HepG2 (cell line): ENCODE results near the gene SLC35B1. TPM values are rescaled to one million over a fixed set of nuclear protein-coding genes. Genes with fewer than 3 reads are reported as not detected.

Experiments
- AKAP8 ChIP-seq: sonication (generic); formaldehyde crosslinking; IDR thresholded peaks from 2 replicates; pipeline ENCODE4 v1.5.1; 2020; ENCODE audit warnings: mild to moderate bottlenecking, missing genetic modification reagents
- ELF1 ChIP-seq: sonication (generic); formaldehyde crosslinking; IDR thresholded peaks from 2 replicates; pipeline ENCODE4 v1.4.0; 2020; ENCODE audit warnings: missing genetic modification reagents
- ERF ChIP-seq: IDR thresholded peaks from 2 replicates; pipeline ENCODE4 v1.6.1; 2018; ENCODE audit warnings: missing biosample characterization, missing genetic modification reagents
- KAT8 ChIP-seq: IDR thresholded peaks from 2 replicates; pipeline ENCODE4 v1.6.1; 2016; ENCODE audit warnings: missing genetic modification reagents, missing compliant biosample characterization
- KLF6 ChIP-seq: IDR thresholded peaks from 2 replicates; pipeline ENCODE4 v1.8.0; 2016; ENCODE audit warnings: missing biosample characterization, missing genetic modification reagents
- MAFF ChIP-seq: IDR thresholded peaks from 2 replicates; pipeline ENCODE4 v1.6.1; 2011; ENCODE audit warnings: low read depth, low read length, improper control_type of control experiment
- MAFK ChIP-seq, 2 experiments: IDR thresholded peaks in 1 of 2; conservative IDR thresholded peaks in 1 of 2; 2 replicates each; pipeline ENCODE4 v1.6.1; 2011; ENCODE audit warnings: improper control_type of control experiment in 2 of 2, low read length in 2 of 2
- MAX ChIP-seq: IDR thresholded peaks from 2 replicates; pipeline ENCODE4 v1.6.1; 2012; ENCODE audit warnings: inconsistent platforms
- NCOA2 ChIP-seq: sonication (generic); formaldehyde crosslinking; IDR thresholded peaks from 2 replicates; pipeline ENCODE4 v1.8.0; 2022; ENCODE audit warnings: inconsistent platforms
- SMARCE1 ChIP-seq: fragments of 450-650 bp; IDR thresholded peaks from 2 replicates; pipeline ENCODE4 v1.6.1; 2017; ENCODE audit warnings: borderline replicate concordance
- SNRNP70 ChIP-seq: fragments of 200-400 bp; formaldehyde crosslinking; IDR thresholded peaks from 2 replicates; pipeline ENCODE4 v1.6.1; 2017; ENCODE audit warnings: mild to moderate bottlenecking, low read depth, low read length, moderate library complexity
- THAP11 ChIP-seq: IDR thresholded peaks from 2 replicates; pipeline ENCODE4 v1.6.1; 2016; ENCODE audit warnings: missing biosample characterization, missing genetic modification reagents
- THAP7 ChIP-seq: sonication (generic); formaldehyde crosslinking; IDR thresholded peaks from 2 replicates; pipeline ENCODE4 v1.8.1; 2023; ENCODE audit warnings: mild to moderate bottlenecking, missing genetic modification reagents
- TSC22D2 ChIP-seq: sonication (generic); formaldehyde crosslinking; IDR thresholded peaks from 2 replicates; pipeline ENCODE4 v1.5.1; 2020; ENCODE audit warnings: missing genetic modification reagents, mild to moderate bottlenecking, borderline replicate concordance
- XRCC5 ChIP-seq: fragments of 200-400 bp; formaldehyde crosslinking; optimal IDR thresholded peaks from 2 replicates; pipeline ENCODE3; 2017; ENCODE audit warnings: mild to moderate bottlenecking, low read length
- ZBTB34 ChIP-seq: sonication (generic); formaldehyde crosslinking; IDR thresholded peaks from 2 replicates; pipeline ENCODE4 v1.8.0; 2022; ENCODE audit warnings: mild to moderate bottlenecking, missing genetic modification reagents
- ZBTB43 ChIP-seq: sonication (generic); formaldehyde crosslinking; conservative IDR thresholded peaks from 2 replicates; pipeline ENCODE4 v1.4.0; 2020; ENCODE audit warnings: missing genetic modification reagents
- ZFP36L1 ChIP-seq: sonication (generic); formaldehyde crosslinking; IDR thresholded peaks from 2 replicates; pipeline ENCODE4 v1.8.0; 2022; ENCODE audit warnings: mild to moderate bottlenecking, missing genetic modification reagents, moderate library complexity
- ZNF251 ChIP-seq: sonication (generic); formaldehyde crosslinking; IDR thresholded peaks from 2 replicates; pipeline ENCODE4 v1.9.0; 2021; ENCODE audit warnings: mild to moderate bottlenecking, missing genetic modification reagents
- ZNF33B ChIP-seq: sonication (generic); formaldehyde crosslinking; IDR thresholded peaks from 2 replicates; pipeline ENCODE4 v1.5.1; 2020; ENCODE audit warnings: mild to moderate bottlenecking, missing genetic modification reagents
- ZNF362 ChIP-seq: sonication (generic); formaldehyde crosslinking; IDR thresholded peaks from 2 replicates; pipeline ENCODE4 v1.4.0; 2020; ENCODE audit warnings: missing genetic modification reagents, mild to moderate bottlenecking, borderline replicate concordance
- ZNF546 ChIP-seq: sonication (generic); formaldehyde crosslinking; conservative IDR thresholded peaks from 2 replicates; pipeline ENCODE4 v1.8.1; 2023; ENCODE audit warnings: mild to moderate bottlenecking, missing genetic modification reagents
- ZNF605 ChIP-seq: sonication (generic); formaldehyde crosslinking; IDR thresholded peaks from 2 replicates; pipeline ENCODE4 v1.8.0; 2022; ENCODE audit warnings: mild to moderate bottlenecking, missing genetic modification reagents
- ZNF710 ChIP-seq: sonication (generic); formaldehyde crosslinking; IDR thresholded peaks from 2 replicates; pipeline ENCODE4 v1.5.0; 2020; ENCODE audit warnings: mild to moderate bottlenecking, missing genetic modification reagents, borderline replicate concordance
- polyA plus RNA-seq, 8 experiments: library from polyadenylated mRNA; depleted of rRNA in 3 of 8; stranded (reverse) in 7 of 8; unstranded in 1 of 8; fragments of >200 nt; fragmentation: Illumina TruSeq in 4 of 8; extraction: Trizol in 4 of 8; gene quantifications; 2 replicates each; pipeline versions ENCODE4 v1.2.1 to v1.2.3, GENCODE V29; 2011 to 2016; ENCODE audit warnings: low read depth in 4 of 8, missing spikeins in 1 of 8, mixed read lengths in 1 of 8; ENCODE audit not compliant: insufficient read depth in 1 of 8
- total RNA-seq, 5 experiments: library from RNA; depleted of rRNA; stranded (reverse); fragments of >200 nt; fragmentation: Illumina TruSeq; extraction: Trizol; gene quantifications; 2 replicates each; pipeline ENCODE4 v1.2.3, GENCODE V29; 2016; ENCODE audit warnings: low read depth in 1 of 5

The SLC35B1 gene
- total and polyA plus RNA-seq, 2 of the 13 experiments (the other 11 are each of a cell fraction or from before 2014, with no cell fraction given): 99.6 to 113 TPM

- TF ChIP-seq ZNF546 (CRISPR knock-in tag) (0 out of 2 replicates have a peak, but pooled peaks have one; percentile 40), SMARCE1 (no peak), MAFK (conservative IDR thresholded peaks at IDR 0.05 in 1 of 2, IDR thresholded peaks at IDR 0.05 in 1 of 2; ENCODE audit: low read length in 2 of 2) (no peak), ZNF362 (CRISPR knock-in tag) (peak; percentile 89), THAP7 (no peak), KAT8 (CRISPR knock-in tag) (peak; percentile 60; the same call in 1 of the 2 replicates), SNRNP70 (no peak), ELF1 (CRISPR knock-in tag) (peak; percentile 64), ZBTB34 (no peak), ZNF710 (CRISPR knock-in tag) (0 out of 2 replicates have a peak, but pooled peaks have one; percentile 46), ZNF251 (no peak), MAX (peak; percentile 95), TSC22D2 (CRISPR knock-in tag) (0 out of 2 replicates have a peak, but pooled peaks have one; percentile 31), ZNF605 (CRISPR knock-in tag) (peak; percentile 79; the same call in 1 of the 2 replicates), THAP11 (CRISPR knock-in tag) (peak; percentile 67), NCOA2 (CRISPR knock-in tag) (peak; percentile 49; the same call in 1 of the 2 replicates), AKAP8 (CRISPR knock-in tag) (peak; percentile 39; the same call in 1 of the 2 replicates), XRCC5 (no peak), ZFP36L1 (CRISPR knock-in tag) (0 out of 2 replicates have a peak, but pooled peaks have one; percentile 68), MAFF (no peak), ZBTB43 (CRISPR knock-in tag) (0 out of 2 replicates have a peak, but pooled peaks have one; percentile 55), ERF (CRISPR knock-in tag) (peak; percentile 74), ZNF33B (CRISPR knock-in tag) (0 out of 2 replicates have a peak, but pooled peaks have one; percentile 30), KLF6 (CRISPR knock-in tag) (0 out of 2 replicates have a peak, but pooled peaks have one; percentile 35)
Measured at GRCh38 chr17:49687878-49688491, 19.8 kb downstream of the SLC35B1 start (continued).
